Activated CD4-positive, alpha-beta T cell treated with anti-CD3 and anti-CD28 coated beads for 24 hours (primary cell): Measurements from ENCODE around the gene SMARCD1.

Experiments
- DNase-seq, 2 donors: peaks; one replicate each; pipeline ENCODE4 v3.0.0-alpha.2; 2020; ENCODE audit warnings: low read depth in 2 of 2

Gene SMARCD1

DNA sequence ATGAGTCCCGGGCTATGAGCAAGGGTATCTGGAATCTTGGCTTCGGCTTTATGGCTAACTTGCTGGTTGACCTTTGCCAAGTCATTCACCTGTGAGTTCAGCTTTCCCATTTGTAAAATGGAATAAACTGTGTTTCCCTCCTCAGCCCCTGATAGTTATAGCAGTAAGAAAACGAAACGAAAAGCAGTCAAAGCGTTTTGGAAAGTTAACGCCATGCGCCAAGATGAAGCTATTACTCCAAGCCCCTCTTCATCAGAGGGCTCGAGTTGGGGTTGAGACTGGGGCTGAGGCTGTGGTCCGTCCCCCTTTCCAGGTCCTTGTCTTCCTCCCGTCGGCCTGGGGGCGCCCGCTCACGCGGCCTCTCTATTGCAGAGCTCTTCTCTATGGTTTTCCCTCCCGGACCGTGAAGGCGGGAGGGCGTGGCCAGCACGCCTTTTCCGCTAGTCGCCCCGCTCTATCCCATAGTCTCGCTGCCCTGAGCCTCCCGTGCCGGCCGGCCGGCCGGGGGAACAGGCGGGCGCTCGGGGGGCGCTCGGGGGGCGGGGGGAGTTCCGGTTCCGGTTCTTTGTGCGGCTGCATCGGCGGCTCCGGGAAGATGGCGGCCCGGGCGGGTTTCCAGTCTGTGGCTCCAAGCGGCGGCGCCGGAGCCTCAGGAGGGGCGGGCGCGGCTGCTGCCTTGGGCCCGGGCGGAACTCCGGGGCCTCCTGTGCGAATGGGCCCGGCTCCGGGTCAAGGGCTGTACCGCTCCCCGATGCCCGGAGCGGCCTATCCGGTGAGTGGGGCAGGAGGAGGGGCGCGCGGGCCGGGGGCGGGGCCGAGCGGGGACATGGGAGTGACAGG, at the start of gene SMARCD1:
TSS of gene SMARCD1 (plus strand) at position 568 of the 840 bp plus-strand sequence. CDS start at position 596, 28 bp downstream.
- peak; percentile 78 to 80 for DNase-seq

DNA sequence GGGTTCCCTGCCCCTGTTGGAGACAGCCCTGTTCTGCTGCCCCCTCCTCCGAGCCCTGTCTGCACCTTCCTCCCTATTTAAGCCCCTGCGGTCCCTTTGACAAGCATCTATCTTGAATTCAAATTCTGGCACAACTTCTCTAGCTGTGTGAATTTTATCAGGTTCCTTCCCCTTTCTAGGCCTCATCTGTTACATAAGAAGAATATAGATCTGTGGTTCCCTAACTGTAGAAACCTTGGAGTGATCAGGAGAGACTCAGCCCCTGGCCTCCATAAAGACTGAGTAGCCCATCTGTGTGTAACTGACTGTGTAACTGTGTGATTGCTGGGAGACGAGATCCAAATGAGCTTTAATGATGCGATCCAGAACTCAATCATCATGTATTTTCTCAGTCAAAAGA, 46.8 kb upstream of the SMARCD1 start:
- DNase-seq = no peak

DNA sequence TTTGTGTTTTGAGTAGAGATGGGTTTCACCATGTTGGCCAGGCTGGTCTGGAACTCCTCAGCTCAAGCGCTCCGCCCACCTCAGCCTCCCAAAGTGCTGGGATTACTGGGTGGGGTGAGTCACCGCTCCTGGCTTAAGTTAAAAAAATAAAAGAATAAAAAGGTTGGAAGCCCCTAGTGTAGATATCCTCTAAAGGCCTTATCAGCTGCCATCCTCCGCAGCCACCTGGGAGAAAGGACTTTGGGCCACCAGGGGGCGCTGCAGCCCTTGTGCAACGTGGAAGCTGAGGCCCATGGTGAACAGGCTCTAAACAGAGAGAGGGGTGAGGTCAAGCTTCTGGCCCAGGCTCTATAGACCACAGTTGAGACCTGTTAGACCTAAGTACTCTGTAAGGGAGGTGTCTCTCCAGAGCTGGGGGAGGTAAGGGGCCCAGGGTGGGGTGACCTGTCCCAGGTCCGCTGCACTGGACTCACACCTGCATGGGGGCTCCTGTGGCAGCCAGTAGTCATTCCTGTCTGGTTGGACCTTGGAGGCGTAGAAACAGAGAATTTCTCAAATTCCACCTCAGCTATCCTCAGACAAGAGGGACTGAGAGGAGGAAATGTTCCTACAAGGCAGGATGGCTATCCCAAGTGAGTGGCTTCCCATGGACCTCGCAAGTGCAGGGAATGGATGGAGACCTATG, 45.8 kb upstream of the SMARCD1 start:
- DNase-seq = peak; percentile 90 to 92

- DNase-seq = no peak
Observed at GRCh38 chr12:50040657-50041056, 44.5 kb upstream of the SMARCD1 start.

DNA sequence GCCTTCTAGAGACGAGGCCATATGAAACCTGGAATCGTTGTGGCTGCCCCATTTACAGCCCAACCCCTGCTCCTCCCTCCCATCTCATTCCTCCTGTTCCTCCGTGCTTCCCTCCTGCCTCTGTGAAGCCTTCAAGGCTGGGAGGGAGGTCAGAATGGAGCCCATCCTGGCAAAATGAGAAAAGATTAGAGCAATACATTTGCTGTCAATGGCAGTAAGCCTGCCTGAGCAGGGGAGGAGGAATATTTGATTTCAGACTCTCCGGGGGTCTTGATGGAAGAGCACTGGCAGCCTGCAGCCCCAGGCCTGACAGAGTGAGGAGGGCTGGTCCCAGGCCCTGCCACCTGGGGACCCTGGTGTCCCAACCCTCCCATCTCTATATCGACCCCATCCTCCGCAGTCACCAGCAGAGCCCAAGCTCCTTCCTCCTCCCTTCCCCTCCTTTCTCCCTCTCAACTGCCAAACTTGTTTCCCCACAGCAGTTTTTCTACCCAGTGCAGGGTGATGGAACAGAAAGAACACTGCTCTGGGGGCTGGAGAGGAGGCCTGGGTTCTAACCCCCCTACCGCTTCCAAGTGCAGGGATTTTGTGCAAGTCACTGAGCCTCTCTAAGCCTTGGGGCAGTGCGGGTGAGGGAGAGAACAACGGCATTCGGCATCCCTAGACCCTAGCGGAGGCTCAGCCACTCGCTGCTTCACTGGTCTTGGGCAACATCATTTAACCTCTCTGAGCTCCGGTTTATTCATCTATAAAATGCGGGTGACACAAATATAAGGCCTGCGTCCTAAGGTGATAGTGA, 43.9 kb upstream of the SMARCD1 start:
- DNase-seq = no peak

DNA sequence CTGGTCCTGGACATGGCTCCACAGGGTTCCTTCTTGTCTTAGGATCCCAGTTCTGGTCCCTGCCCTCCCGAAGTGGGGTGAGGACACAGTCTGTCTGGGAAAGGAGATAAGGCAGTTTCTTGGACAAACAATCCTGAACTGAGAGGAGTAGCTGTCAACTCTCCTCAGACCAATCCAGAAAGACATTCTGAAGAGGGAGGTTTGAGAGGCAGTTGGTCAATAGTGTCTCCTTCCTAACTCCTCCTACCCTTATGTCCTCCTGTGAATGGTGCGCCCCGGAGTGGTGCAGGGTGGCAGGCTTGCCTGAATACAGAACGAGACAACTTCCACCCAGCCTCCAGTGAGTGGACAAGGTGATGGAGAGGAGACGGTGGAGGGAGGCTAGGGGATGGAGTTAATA, 43.2 kb upstream of the SMARCD1 start:
- no peak for DNase-seq

GRCh38 chr12:50042693-50043092, 42.4 kb upstream of the SMARCD1 start:
- no peak for DNase-seq

DNA sequence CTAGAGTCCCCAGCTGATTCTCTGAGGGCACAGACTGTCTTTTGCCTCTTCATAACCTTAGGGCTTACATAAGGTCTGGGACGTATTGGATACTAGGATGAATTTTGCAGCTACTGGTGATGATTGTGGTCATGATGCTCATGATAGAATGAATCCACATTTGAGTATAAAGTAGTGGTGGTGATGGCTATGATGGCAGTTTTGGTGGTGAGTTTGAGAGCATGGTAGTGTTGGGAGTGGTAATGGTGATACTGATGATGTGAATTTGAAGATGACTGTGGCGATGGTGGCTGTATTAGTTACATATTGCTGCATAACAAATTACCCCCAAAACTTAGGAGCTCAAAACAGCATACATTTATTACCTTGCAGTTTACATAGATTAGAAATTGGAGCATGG, 41.8 kb upstream of the SMARCD1 start:
- DNase-seq = no peak

DNA sequence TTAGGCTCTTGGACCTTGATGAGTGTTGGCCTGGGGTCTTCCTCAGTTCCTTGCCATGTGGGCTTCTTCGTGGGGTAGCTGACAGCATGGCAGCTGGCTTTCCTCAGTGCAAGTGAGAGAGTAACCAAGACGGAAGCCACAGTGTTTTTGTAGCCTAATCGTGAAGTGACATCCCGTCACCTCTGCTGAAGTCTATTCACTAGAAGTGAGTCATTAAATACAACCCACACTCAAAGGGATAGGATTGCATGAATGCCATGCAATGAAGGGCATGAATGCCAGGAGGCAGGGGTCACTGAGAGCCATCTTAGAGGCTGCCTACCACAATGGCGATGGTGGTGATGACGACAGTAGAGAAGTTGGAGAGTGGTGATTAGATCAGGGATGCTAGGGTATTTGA, 41.3 kb upstream of the SMARCD1 start:
- DNase-seq = no peak

DNA sequence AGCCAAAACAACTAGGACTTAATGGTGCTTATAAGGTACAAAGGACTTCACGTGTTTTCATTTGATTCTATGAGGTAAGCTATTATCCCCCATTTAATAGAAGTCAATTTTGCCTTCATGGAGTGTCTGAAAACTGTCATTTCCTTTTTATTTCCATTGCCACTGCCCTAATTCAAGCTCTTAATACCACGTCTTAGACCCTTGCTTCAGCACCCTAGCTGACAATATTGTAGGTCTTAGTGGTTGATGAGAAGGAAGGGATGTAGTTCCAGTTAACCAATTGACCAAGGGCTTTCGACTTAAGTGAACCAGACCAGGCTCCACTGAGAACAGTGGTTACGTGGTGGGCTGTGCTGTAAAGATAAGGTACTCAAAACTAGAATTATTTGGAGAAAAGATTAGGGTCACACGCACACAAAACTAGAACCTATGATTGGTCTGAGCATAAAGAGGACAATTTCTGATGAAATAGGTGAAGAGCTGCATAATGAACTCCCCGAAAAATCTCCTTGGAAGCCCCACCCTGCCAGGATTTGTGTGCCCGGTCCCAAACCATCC, 37.4 kb upstream of the SMARCD1 start:
- no peak for DNase-seq

DNA sequence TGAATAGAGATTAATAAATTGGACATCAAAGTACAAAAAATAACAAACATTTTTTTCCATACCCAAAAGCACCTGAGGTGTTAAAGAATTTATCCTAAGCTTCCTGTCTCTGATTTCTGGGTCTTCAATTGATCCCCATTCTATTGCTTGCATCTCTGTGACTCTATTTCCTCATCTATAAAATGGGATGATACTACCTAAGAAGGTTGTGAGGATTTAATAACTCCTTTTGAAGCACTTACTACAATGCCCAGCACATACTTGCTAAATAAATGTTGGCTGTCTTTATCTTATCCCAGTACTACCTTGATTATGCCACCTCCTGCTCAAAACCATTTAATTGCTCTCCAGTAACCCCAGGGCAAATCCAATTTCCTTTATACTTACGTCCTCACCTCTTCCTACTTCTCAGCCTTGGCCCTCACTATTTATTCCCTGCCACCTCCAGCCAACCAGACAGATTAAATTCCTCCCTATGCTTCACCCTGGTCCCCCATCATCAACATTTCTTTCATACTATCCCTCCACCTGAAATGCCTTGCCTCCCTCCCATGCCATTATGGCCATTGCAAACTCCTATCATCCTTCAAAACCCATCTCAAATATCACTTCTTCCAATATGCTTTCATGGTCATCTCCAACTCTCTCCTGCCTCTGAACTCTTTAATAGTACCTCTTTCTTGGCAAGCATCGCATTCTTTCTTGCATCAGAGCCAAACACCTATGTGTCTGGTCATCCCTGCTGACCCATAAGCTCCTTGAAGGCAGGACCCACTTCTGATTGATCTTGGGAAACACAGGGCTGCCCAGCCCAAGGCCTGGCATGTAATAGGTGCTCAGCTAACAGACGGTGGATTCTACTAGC, 35.7 kb upstream of the SMARCD1 start:
- DNase-seq = no peak

DNA sequence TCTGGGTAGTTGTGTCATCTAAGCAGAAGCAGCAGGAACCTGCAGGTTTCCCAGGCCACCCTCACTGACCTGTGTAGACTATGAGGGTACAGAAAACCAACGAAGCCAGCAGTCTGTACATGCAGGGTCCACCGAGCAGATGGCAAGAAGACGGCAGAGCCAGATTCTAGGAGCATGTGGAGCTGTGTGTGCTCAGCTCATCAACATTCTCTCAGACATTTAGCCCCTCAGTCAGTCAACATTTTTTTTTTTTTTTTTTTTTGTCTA, 35.1 kb upstream of the SMARCD1 start:
- no peak for DNase-seq

GRCh38 chr12:50050410-50051098, 34.6 kb upstream of the SMARCD1 start:
- no peak for DNase-seq

DNA sequence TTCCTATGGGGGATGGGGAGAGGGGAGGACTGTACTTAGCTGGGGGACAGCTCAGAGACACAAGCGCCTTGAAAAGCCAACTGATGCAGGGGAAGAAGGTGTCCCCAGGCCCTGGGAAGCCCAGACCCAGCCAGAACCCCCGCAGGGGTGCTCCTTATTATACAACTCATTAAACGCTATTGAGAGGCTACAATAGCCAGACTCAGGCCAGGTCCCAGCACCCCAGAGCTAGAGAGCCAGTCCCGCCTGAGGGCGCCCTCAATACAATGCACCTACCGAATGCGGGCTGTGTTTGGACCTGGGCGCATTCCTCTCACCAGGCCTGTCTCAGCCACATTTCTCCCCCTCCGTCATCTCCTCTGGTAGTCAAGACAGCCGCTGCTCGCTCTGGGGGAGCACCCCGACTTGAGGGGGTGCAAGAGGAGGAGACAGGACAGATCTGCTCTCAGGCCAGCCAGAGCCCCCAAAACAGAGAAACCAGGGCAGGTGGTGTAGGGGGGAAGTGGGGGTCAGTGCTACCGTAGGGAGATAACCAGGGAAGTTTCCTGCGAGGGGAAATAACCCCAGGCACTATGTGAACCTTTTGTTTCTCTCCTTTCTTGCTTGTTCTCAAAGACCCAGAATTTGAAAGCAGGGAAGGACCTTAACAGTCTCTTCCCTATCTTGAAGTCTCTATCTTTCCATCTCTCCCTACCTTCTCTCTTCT, 33.9 kb upstream of the SMARCD1 start:
- no peak for DNase-seq

GRCh38 chr12:50052544-50052943, 32.6 kb upstream of the SMARCD1 start:
- no peak for DNase-seq

GRCh38 chr12:50052964-50053363, 32.2 kb upstream of the SMARCD1 start:
- no peak for DNase-seq

DNA sequence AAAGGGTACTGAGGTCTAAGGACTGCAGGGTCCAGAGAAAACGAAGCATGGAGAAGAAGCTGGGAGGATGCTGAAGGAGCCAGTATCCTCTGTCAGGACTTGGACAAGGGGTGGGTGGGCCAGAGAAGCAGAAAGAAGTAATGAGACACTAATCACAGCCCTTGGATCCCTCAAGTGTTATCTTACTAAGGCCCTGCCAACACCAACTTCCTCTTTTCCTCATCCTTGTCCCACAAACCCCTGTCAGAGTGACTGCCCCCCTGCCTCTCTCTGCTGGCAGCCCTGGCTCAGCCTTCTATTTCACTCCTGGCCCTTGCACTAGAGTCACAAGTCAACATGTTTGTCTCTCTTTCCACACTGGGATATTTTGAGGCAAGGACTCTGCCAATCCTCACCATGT, 31.6 kb upstream of the SMARCD1 start:
- no peak for DNase-seq

DNA sequence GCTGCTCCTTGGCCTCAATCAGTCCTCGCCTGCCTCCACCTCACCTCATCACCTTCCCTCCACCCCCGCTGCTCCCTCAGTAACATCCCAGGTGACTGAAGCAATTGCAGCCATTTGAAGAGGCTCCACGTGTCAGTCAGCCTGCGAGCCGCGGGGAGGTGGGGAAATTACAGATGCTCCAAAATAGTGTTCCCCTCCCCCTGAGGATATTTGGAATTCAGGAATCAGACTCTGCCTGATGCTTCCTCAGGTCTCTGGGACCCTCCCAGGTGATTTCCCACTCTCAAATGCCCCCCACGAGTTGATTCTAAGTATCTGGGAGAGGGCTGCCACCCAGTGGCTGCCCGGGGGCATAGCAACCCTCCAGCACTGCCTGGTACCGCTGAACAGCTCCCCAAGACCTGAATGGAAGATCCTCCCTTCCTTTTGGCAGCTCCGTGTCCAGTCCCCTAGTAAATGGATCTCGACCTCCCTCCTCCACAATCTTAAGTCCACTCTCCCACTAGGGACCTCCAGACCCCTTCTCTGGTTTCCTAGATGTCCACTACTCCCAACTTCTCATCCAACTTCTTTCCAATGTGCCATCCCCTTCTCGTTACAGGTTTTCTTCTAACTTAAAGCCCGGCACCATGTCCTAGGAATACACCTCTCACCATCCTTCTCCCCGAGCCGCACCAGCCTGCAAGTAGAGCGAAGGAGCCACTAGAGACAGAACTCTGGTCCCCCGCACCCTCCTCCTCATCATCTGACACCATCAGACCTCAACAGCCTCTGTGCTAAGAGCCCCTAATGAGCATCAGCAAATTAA, 29.1 kb upstream of the SMARCD1 start:
- peak; percentile 49 to 53 for DNase-seq

- no peak for DNase-seq
Observed at GRCh38 chr12:50056639-50056976, 28.5 kb upstream of the SMARCD1 start.
